ENCODE data around the gene TMCC2. TPM values are rescaled to one million over a fixed set of nuclear protein-coding genes. Genes with fewer than 3 reads are reported as not detected.

The TMCC2 gene
- total RNA-seq, 1 experiment from 2014 or later = 2.7 TPM

DNA sequence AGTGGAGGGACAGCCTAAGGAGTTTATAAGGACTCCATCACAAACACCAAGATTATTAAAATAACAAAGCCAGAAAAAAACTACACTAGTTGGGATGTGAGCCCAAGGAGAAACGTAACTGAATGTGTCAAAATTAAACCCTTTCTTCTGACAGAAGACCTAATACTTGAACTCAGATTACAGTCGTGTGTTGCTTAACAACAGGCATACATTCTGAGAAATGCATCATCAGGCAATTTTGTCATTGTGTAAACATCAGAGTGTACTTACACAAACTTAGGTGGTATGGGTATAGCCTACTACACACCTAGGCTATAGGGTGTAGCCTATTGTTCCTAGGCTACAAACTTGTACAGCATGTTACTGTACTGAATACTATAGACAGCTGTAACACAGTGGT is 39.6 kb upstream of the TMCC2 start:
- Histone ChIP-seq H3K4me3 (replicated peaks in 1 of 2; ENCODE audit: low read depth in 1 of 2, low read length in 2 of 2) (no peak overlapping the region), H3K36me3 (ENCODE audit: control insufficient read depth in 1 of 2, insufficient read depth in 2 of 2, low read length in 2 of 2) (no peaks in the 10 kb centered on the region), H3K4me2 (ENCODE audit: low read length) (no peak overlapping the region), H3K4me1 (ENCODE audit: control insufficient read depth in 1 of 2, insufficient read depth in 2 of 2, low read length in 2 of 2) (peaks cover 5 to 9% of the 10 kb centered on the region in 2 experiments; a peak in 3 of 4 replicates), H3K9ac (ENCODE audit: low read length) (no peak overlapping the region), H4K20me1 (ENCODE audit: insufficient read depth) (no peaks in the 10 kb centered on the region), H3K27me3 (ENCODE audit: insufficient read depth, low read length) (no peaks in the 10 kb centered on the region), H2AFZ (ENCODE audit: low read depth, low read length, poor library complexity, severe bottlenecking) (no peak overlapping the region), H3K9me2 (ENCODE audit: insufficient read depth) (no peaks in the 10 kb centered on the region), H3K79me2 (ENCODE audit: insufficient read depth, low read length) (peaks cover 30% of the 10 kb centered on the region), H3K9me3 (ENCODE audit: control insufficient read depth in 1 of 2, insufficient read depth in 1 of 2, low read depth in 1 of 2, low read length in 2 of 2) (no peaks in the 10 kb centered on the region), H3K27ac (ENCODE audit: low read depth, low read length) (no peak overlapping the region)
- intact Hi-C loops (cut with micrococcal nuclease) = no loop called here
- RAD21 ChIA-PET (ENCODE audit: low non-redundant PET in 1 of 2, low total read pairs in 2 of 2, uncharacterized antibody in 2 of 2, unreplicated experiment in 2 of 2) = no interaction called here
- POLR2A ChIA-PET = no interaction called here
- no peak for TF ChIP-seq ZFX (IDR thresholded peaks at IDR 0.05)
- TF ChIP-seq TCF7L2 (IDR thresholded peaks at IDR 0.05; ENCODE audit: borderline replicate concordance, extremely low read depth, insufficient read depth, insufficient read length) = no peak
- no peak for TF ChIP-seq CEBPB (IDR thresholded peaks at IDR 0.05; ENCODE audit: low read depth)
- TF ChIP-seq SP1 (IDR thresholded peaks at IDR 0.05; ENCODE audit: low read depth) = no peak
- no peak for TF ChIP-seq POLR2AphosphoS5 (IDR thresholded peaks at IDR 0.05; ENCODE audit: low read depth, low read length)
- no peak for TF ChIP-seq EGR1 (IDR thresholded peaks at IDR 0.05; ENCODE audit: low read depth)
- no peak for TF ChIP-seq FOSL1 (IDR thresholded peaks at IDR 0.05; ENCODE audit: low read depth)
- TF ChIP-seq SIN3A (IDR thresholded peaks at IDR 0.05; ENCODE audit: low read depth) = no peak
- TF ChIP-seq ELF1 (IDR thresholded peaks at IDR 0.05; ENCODE audit: borderline replicate concordance, low read depth) = no peak
- CTCF ChIA-PET = interaction anchor here (0.6 kb wide), 1 partner anchor 41 kb away, joined by 4 read pairs; no protein-coding TSS in a partner anchor
- DNase-seq (ENCODE audit: low read depth, low spot score) (no peak), ATAC-seq (no peak)
- BruUV-seq (replicated peaks) = no TSS peak

DNA sequence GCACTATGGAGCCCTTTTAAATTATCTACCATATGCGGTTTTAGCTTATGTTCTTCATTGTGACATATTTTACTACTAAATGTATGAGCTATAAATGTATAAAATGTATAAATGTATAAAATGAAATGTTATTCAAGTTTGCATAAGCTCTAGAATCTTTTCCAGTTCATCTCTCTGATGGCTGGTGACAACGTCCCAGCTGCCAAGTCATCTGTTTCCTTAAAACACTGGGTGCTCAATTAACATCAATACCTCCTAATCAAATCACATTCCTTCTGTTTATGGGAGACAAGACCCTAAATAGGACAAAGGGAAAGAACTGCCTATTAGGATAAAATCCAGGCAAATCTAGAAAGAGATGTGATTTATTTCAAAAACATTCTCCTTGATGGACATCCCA is 39.1 kb upstream of the TMCC2 start:
- BruUV-seq (replicated peaks) = no TSS peak
- H3K9me2 ChIP-seq (ENCODE audit: insufficient read depth) = no peaks in the 10 kb centered on the region
- ChIA-PET POLR2A (no interaction called here), CTCF (interaction anchor here (0.6 kb wide), 1 partner anchor 41 kb away, joined by 4 read pairs; no protein-coding TSS in a partner anchor), RAD21 (ENCODE audit: low non-redundant PET in 1 of 2, low total read pairs in 2 of 2, uncharacterized antibody in 2 of 2, unreplicated experiment in 2 of 2) (no interaction called here)
- no peaks in the 10 kb centered on the region for H3K9me3 ChIP-seq (ENCODE audit: control insufficient read depth in 1 of 2, insufficient read depth in 1 of 2, low read depth in 1 of 2, low read length in 2 of 2)
- no peak overlapping the region for H3K27ac ChIP-seq (ENCODE audit: low read depth, low read length)
- no peak for ATAC-seq
- H3K4me1 ChIP-seq (ENCODE audit: control insufficient read depth in 1 of 2, insufficient read depth in 2 of 2, low read length in 2 of 2) = peaks cover 3 to 6% of the 10 kb centered on the region in 2 experiments; a peak in 3 of 4 replicates
- H3K79me2 ChIP-seq (ENCODE audit: insufficient read depth, low read length) = peaks cover 30% of the 10 kb centered on the region
- no peak overlapping the region for H2AFZ ChIP-seq (ENCODE audit: low read depth, low read length, poor library complexity, severe bottlenecking)
- no peaks in the 10 kb centered on the region for H4K20me1 ChIP-seq (ENCODE audit: insufficient read depth)
- no peak for TF ChIP-seq CBX3 (IDR thresholded peaks at IDR 0.05; ENCODE audit: low read depth)
- no peak for TF ChIP-seq EGR1 (IDR thresholded peaks at IDR 0.05; ENCODE audit: low read depth)
- no peak for TF ChIP-seq EZH2 (IDR thresholded peaks at IDR 0.05)
- TF ChIP-seq ZFX (IDR thresholded peaks at IDR 0.05) = no peak
- no peak for TF ChIP-seq POLR2A (IDR thresholded peaks at IDR 0.05; ENCODE audit: borderline replicate concordance, extremely low read depth, insufficient read depth, insufficient read length)
- no peak for TF ChIP-seq SP1 (IDR thresholded peaks at IDR 0.05; ENCODE audit: low read depth)
- no peak for TF ChIP-seq CEBPB (IDR thresholded peaks at IDR 0.05; ENCODE audit: low read depth)
- no peak for TF ChIP-seq TCF7L2 (IDR thresholded peaks at IDR 0.05; ENCODE audit: borderline replicate concordance, extremely low read depth, insufficient read depth, insufficient read length)
- no peak overlapping the region for H3K9ac ChIP-seq (ENCODE audit: low read length)
- H3K27me3 ChIP-seq (ENCODE audit: insufficient read depth, low read length) = no peaks in the 10 kb centered on the region
- DNase-seq (ENCODE audit: low read depth, low spot score) = no peak
- H3K4me2 ChIP-seq (ENCODE audit: low read length) = no peak overlapping the region
- H3K36me3 ChIP-seq (ENCODE audit: control insufficient read depth in 1 of 2, insufficient read depth in 2 of 2, low read length in 2 of 2) = no peaks in the 10 kb centered on the region
- intact Hi-C loops (cut with micrococcal nuclease) = no loop called here
- H3K4me3 ChIP-seq (replicated peaks in 1 of 2; ENCODE audit: low read depth in 1 of 2, low read length in 2 of 2) = no peak overlapping the region
